Measurements from ENCODE around the gene MYO1C. TPM values are rescaled to one million over a fixed set of nuclear protein-coding genes. Genes with fewer than 3 reads are reported as not detected.

MYO1C gene
- total RNA-seq, 1 experiment from 2014 or later = 227 TPM

GRCh38 chr17:1498869-1499268, 6.4 kb upstream of the MYO1C start:
- RAD21 ChIA-PET (ENCODE audit: low non-redundant PET in 1 of 2, low total read pairs in 2 of 2, uncharacterized antibody in 2 of 2, unreplicated experiment in 2 of 2) = no interaction called here
- no peak overlapping the region for H3K9ac ChIP-seq (ENCODE audit: low read length)
- no peak overlapping the region for H3K4me3 ChIP-seq (replicated peaks in 1 of 2; ENCODE audit: low read depth in 1 of 2, low read length in 2 of 2)
- CTCF ChIA-PET = interaction anchor here (1.4 kb wide), 1 partner anchor 133 kb away, joined by 3 read pairs; no protein-coding TSS in a partner anchor
- H3K9me2 ChIP-seq (ENCODE audit: insufficient read depth) = no peaks in the 10 kb centered on the region
- H3K36me3 ChIP-seq (ENCODE audit: control insufficient read depth in 1 of 2, insufficient read depth in 2 of 2, low read length in 2 of 2) = no peaks in the 10 kb centered on the region
- DNase-seq (ENCODE audit: low read depth, low spot score) (no peak), ATAC-seq (no peak)
- no TSS peak for BruUV-seq (replicated peaks)
- no peak for TF ChIP-seq ZFX (IDR thresholded peaks at IDR 0.05)
- TF ChIP-seq EZH2 (IDR thresholded peaks at IDR 0.05) = no peak
- TF ChIP-seq EGR1 (IDR thresholded peaks at IDR 0.05; ENCODE audit: low read depth) = no peak
- TF ChIP-seq POLR2A (IDR thresholded peaks at IDR 0.05; ENCODE audit: borderline replicate concordance, extremely low read depth, insufficient read depth, insufficient read length) = no peak
- POLR2A ChIA-PET = interaction anchor here (0.7 to 2.0 kb wide), 2 partner anchors 11 to 18 kb away, joined by 3 to 7 read pairs; partner anchors contain the start of gene INPP5K
- no peaks in the 10 kb centered on the region for H3K27me3 ChIP-seq (ENCODE audit: insufficient read depth, low read length)
- H2AFZ ChIP-seq (ENCODE audit: low read depth, low read length, poor library complexity, severe bottlenecking) = no peak overlapping the region
- no peak overlapping the region for H3K27ac ChIP-seq (ENCODE audit: low read depth, low read length)
- no peaks in the 10 kb centered on the region for H4K20me1 ChIP-seq (ENCODE audit: insufficient read depth)
- H3K4me2 ChIP-seq (ENCODE audit: low read length) = no peak overlapping the region
- H3K4me1 ChIP-seq (ENCODE audit: control insufficient read depth in 1 of 2, insufficient read depth in 2 of 2, low read length in 2 of 2) = no peaks in the 10 kb centered on the region
- no peaks in the 10 kb centered on the region for H3K79me2 ChIP-seq (ENCODE audit: insufficient read depth, low read length)
- no peaks in the 10 kb centered on the region for H3K9me3 ChIP-seq (ENCODE audit: control insufficient read depth in 1 of 2, insufficient read depth in 1 of 2, low read depth in 1 of 2, low read length in 2 of 2)
- intact Hi-C loops (cut with micrococcal nuclease) = no loop called here

GRCh38 chr17:1498233-1498632, 5.7 kb upstream of the MYO1C start:
- H2AFZ ChIP-seq (ENCODE audit: low read depth, low read length, poor library complexity, severe bottlenecking) = no peak overlapping the region
- H3K4me1 ChIP-seq (ENCODE audit: control insufficient read depth in 1 of 2, insufficient read depth in 2 of 2, low read length in 2 of 2) = no peaks in the 10 kb centered on the region
- no peak overlapping the region for H3K4me3 ChIP-seq (replicated peaks in 1 of 2; ENCODE audit: low read depth in 1 of 2, low read length in 2 of 2)
- H3K36me3 ChIP-seq (ENCODE audit: control insufficient read depth in 1 of 2, insufficient read depth in 2 of 2, low read length in 2 of 2) = no peaks in the 10 kb centered on the region
- TF ChIP-seq YY1 (IDR thresholded peaks at IDR 0.05; ENCODE audit: extremely low read depth, insufficient replicate concordance, low read depth, low read length) (no peak), ZFX (IDR thresholded peaks at IDR 0.05) (no peak), CEBPB (IDR thresholded peaks at IDR 0.05; ENCODE audit: low read depth) (no peak), FOSL1 (IDR thresholded peaks at IDR 0.05; ENCODE audit: low read depth) (no peak), JUND (IDR thresholded peaks at IDR 0.05) (no peak), REST (IDR thresholded peaks at IDR 0.05; ENCODE audit: low read depth) (no peak), CTCF (IDR thresholded peaks at IDR 0.05 in 2 of 3, conservative IDR thresholded peaks at IDR 0.05 in 1 of 3; ENCODE audit: borderline replicate concordance in 1 of 3, insufficient read depth in 1 of 3, low read depth in 2 of 3, low read length in 2 of 3) (no peak), POLR2AphosphoS5 (IDR thresholded peaks at IDR 0.05; ENCODE audit: low read depth, low read length) (no peak), RAD21 (IDR thresholded peaks at IDR 0.05; ENCODE audit: low read depth) (no peak), POLR2A (IDR thresholded peaks at IDR 0.05; ENCODE audit: borderline replicate concordance, extremely low read depth, insufficient read depth, insufficient read length) (no peak), MAX (IDR thresholded peaks at IDR 0.05) (no peak), CBX3 (IDR thresholded peaks at IDR 0.05; ENCODE audit: low read depth) (no peak), SP1 (IDR thresholded peaks at IDR 0.05; ENCODE audit: low read depth) (no peak), ATF3 (IDR thresholded peaks at IDR 0.05) (no peak)
- ChIA-PET RAD21 (ENCODE audit: low non-redundant PET in 1 of 2, low total read pairs in 2 of 2, uncharacterized antibody in 2 of 2, unreplicated experiment in 2 of 2) (no interaction called here), POLR2A (interaction anchor here (0.7 to 2.0 kb wide), 2 partner anchors 11 to 18 kb away, joined by 3 to 7 read pairs; partner anchors contain the start of gene INPP5K), CTCF (interaction anchor here (1.4 kb wide), 1 partner anchor 133 kb away, joined by 3 read pairs; no protein-coding TSS in a partner anchor)
- H3K4me2 ChIP-seq (ENCODE audit: low read length) = no peak overlapping the region
- no peaks in the 10 kb centered on the region for H3K9me3 ChIP-seq (ENCODE audit: control insufficient read depth in 1 of 2, insufficient read depth in 1 of 2, low read depth in 1 of 2, low read length in 2 of 2)
- H3K9me2 ChIP-seq (ENCODE audit: insufficient read depth) = no peaks in the 10 kb centered on the region
- no TSS peak for BruUV-seq (replicated peaks)
- H3K79me2 ChIP-seq (ENCODE audit: insufficient read depth, low read length) = no peaks in the 10 kb centered on the region
- H4K20me1 ChIP-seq (ENCODE audit: insufficient read depth) = no peaks in the 10 kb centered on the region
- no peak overlapping the region for H3K27ac ChIP-seq (ENCODE audit: low read depth, low read length)
- H3K9ac ChIP-seq (ENCODE audit: low read length) = no peak overlapping the region
- ATAC-seq (no peak), DNase-seq (ENCODE audit: low read depth, low spot score) (no peak)
- intact Hi-C loops (cut with micrococcal nuclease) = no loop called here
- H3K27me3 ChIP-seq (ENCODE audit: insufficient read depth, low read length) = no peaks in the 10 kb centered on the region

Data from HCT116 (cell line).